GM13976 (cell line): ENCODE measurements around the gene C1orf105.

Source experiments
- DNase-seq: peaks from one replicate; pipeline ENCODE4 v3.0.0; 2012; ENCODE audit warnings: low spot score
- in situ Hi-C: fragments of 300-500 bp; cut with MboI; formaldehyde crosslinking; loops from one replicate; pipeline ENCODE4 v1.12.0; 2022; ENCODE audit warnings: low sequenced_read_pairs, mixed read lengths, inconsistent platforms; ENCODE audit not compliant: unreplicated experiment
- TF ChIP-seq, protein P1 (sequence below): IDR thresholded peaks from 2 replicates; pipeline ENCODE4 v1.5.1; 2012; ENCODE audit warnings: borderline replicate concordance, mild to moderate bottlenecking; ENCODE audit not compliant: insufficient read depth; ENCODE audit errors: extremely low read depth, missing control alignments, control extremely low read depth

C1orf105 gene

DNA sequence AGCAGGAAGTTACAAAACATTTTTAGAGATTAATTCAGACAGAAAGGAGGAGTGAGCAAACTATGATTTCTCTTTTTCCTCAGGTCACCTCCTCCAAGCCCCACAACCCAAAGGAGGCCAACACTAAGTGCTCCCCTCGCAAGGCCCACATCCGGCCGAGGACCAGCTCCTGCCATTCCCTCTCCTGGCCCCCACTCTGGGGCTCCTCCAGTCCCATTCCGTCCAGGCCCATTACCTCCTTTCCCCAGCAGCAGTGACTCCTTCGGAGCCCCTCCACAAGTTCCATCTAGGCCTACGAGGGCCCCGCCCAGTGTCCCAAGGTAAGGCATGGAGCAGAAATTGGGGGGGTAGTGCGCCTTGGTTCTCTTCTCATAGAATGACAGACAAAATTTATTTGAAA is 32.0 kb upstream of the C1orf105 start:
- TF ChIP-seq, protein P1, sequence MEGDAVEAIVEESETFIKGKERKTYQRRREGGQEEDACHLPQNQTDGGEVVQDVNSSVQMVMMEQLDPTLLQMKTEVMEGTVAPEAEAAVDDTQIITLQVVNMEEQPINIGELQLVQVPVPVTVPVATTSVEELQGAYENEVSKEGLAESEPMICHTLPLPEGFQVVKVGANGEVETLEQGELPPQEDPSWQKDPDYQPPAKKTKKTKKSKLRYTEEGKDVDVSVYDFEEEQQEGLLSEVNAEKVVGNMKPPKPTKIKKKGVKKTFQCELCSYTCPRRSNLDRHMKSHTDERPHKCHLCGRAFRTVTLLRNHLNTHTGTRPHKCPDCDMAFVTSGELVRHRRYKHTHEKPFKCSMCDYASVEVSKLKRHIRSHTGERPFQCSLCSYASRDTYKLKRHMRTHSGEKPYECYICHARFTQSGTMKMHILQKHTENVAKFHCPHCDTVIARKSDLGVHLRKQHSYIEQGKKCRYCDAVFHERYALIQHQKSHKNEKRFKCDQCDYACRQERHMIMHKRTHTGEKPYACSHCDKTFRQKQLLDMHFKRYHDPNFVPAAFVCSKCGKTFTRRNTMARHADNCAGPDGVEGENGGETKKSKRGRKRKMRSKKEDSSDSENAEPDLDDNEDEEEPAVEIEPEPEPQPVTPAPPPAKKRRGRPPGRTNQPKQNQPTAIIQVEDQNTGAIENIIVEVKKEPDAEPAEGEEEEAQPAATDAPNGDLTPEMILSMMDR = no peak
- no peak for DNase-seq
- in situ Hi-C loops = no loop called here

DNA sequence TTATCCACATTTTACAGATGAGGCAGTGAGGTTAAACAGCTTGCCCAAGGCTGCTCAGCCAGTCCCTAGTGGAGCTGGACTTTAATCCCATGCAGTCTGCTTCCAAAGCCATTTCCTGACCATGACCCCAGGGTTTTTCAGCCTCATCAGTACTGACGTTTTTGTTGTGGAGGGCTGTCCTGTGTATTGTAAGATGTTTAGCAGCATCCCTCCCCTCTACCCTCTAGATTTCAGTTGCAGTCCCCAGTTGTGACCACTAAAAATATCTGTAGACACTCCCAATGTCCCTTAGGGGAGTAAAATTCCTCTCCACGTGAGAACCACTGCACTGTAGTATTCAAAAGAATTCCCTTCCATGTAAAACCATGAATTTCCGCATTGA is 30.2 kb upstream of the C1orf105 start:
- DNase-seq = no peak
- in situ Hi-C loops = loop anchor here (10.0 kb wide), 2 partner anchors 45 to 295 kb away; no protein-coding TSS in a partner anchor
- TF ChIP-seq, protein P1 = no peak

DNA sequence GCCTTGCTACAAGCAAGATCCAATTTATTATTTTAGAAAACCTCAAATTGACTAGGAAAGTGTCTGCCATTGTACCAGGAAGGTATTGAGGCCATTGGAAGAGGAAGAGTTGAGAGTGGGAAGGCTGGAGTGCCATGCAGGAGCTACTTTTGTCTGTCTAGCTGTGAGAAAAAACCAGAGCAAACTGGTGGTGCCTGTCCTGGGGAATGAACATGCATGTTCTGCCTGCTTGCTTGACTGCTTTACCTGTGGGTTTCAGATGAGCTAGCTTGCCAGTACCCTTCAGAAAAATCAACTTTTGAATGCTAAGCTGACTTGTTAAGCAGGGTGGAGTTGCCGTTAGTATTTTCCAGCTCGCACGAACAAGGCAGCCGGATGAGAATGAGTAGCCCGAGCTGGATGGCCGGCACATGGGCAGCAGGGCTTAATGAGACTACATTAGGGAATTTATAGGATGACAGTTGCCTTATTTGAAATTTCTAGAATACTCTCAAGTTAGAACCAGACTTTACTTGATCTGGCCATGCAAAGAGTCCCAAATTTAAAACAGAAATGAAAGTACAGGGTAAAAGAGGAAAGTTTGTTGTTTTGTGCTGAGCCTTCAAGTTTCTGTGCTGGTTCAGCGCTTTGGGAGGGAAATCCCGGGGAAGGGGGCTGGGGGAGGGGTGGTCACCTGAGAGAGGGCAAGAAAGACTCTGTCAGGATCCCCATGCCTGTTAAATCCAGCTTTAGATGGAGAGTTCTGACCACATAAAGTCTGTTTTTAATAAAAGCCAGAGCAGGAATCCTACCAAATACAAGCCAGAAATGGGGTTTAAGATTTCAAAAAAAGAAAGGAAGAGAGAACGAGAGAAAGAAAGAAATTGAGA is 29.6 kb upstream of the C1orf105 start:
- TF ChIP-seq, protein P1 = no peak
- peak; percentile 44 for DNase-seq
- in situ Hi-C loops = loop anchor here (10.0 kb wide), 2 partner anchors 46 to 296 kb away; no protein-coding TSS in a partner anchor

DNA sequence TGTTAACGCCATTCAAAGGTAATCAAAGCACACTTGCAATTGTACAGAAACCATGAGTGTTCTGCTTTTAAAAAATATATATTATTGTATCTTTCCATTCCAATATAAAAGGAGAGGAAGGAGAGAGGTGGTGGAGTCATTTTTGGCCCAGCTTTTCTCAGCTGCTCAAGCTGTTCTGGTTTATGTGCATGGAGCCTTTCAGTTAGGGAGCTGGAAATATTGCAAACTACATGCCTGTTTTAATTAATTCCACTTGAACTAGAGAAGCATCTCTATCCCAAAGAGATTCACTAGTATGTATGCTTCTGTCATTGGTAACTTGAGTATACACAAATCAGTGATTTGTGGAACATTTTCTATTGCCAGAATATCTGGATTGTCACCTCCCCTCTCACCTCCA is 28.5 kb upstream of the C1orf105 start:
- TF ChIP-seq, protein P1 = no peak
- in situ Hi-C loops = loop anchor here (10.0 kb wide), 2 partner anchors 47 to 297 kb away; no protein-coding TSS in a partner anchor
- no peak for DNase-seq

DNA sequence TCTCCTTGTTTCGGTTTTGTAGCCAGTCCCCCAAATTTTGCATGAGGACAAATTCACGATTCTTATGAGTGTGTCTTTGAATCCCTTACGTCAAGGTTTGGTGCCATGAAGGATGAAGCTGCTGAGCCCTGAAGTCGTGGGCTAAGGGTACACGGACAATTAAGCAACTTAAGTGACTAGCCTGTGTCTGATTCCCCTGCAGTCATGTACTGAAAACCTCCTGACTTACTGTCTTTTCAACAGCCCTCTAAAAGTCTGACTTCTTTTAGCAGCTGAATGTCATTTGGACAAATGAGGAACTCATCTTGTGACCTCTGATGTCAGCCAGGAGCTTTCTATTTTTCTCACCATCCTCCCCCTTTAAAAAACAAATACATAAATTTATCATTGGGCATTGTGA is 27.1 kb upstream of the C1orf105 start:
- DNase-seq = peak; percentile 22
- TF ChIP-seq, protein P1 = no peak
- in situ Hi-C loops = loop anchor here (10.0 kb wide), 2 partner anchors 49 to 299 kb away; no protein-coding TSS in a partner anchor

DNA sequence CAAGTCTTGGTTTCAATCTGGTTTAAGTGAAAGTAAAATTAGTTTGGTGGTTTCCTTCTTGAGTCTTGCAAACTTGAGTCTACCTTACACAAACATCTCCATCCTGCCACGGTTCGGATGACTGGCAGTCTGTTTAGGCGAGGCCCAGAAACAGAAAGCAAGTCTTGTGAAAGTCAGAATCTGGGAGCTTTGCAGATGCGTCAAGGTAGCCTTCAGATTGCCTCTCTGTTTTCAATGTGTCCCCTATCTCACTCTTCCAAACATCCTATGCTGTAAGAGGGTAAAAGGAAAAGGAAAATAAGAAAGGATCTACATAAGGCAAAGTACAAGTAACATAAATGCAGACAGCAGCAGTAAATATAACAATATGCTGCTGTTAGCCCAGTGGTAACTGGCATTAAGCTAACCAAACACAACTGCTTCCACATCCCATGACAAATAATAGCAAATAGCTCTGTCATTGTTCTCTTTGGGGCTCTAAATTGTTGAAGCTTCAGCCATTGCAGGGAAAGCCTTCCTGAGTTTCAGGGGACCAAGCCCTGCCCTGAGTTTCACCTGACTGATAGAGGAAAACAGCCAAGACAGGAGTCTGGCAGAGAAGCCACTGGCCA is 26.2 kb upstream of the C1orf105 start:
- DNase-seq = peak; percentile 55
- TF ChIP-seq, protein P1 = no peak
- in situ Hi-C loops = loop anchor here (10.0 kb wide), 2 partner anchors 49 to 299 kb away; no protein-coding TSS in a partner anchor
